MM.1S (cell line): ENCODE measurements around the gene APBB2.

ENCODE experiments used
- DNase-seq: peaks from one replicate; pipeline ENCODE4 v3.0.0-alpha.2; 2015
- H2AFZ ChIP-seq: fragments of 300-600 bp; sonication (generic); 2 replicates; pipeline ENCODE4 v1.6.0; 2016; ENCODE audit warnings: antibody characterized with exemption, low read length
- H3F3A ChIP-seq: fragments of 300-600 bp; sonication (generic); 2 replicates; pipeline ENCODE4 v1.6.1; 2016; ENCODE audit warnings: mild to moderate bottlenecking, antibody characterized with exemption, low read length, moderate library complexity, mixed read lengths; ENCODE audit not compliant: insufficient read depth
- H3K27ac ChIP-seq: fragments of 300-600 bp; sonication (generic); 2 replicates; pipeline ENCODE4 v1.5.1; 2016; ENCODE audit warnings: mild to moderate bottlenecking, low read length
- H3K27me3 ChIP-seq: fragments of 300-600 bp; sonication (generic); replicated peaks from 2 replicates; pipeline ENCODE4 v1.6.0; 2016; ENCODE audit warnings: low read length; ENCODE audit not compliant: insufficient read depth
- H3K36me3 ChIP-seq: fragments of 300-600 bp; sonication (generic); replicated peaks from 2 replicates; pipeline ENCODE4 v1.6.1; 2016; ENCODE audit warnings: mild to moderate bottlenecking, low read length, mixed read lengths; ENCODE audit not compliant: insufficient read depth
- H3K4me1 ChIP-seq: fragments of 300-600 bp; sonication (generic); 2 replicates; pipeline ENCODE4 v1.6.1; 2016; ENCODE audit warnings: low read length, mixed read lengths
- H3K4me2 ChIP-seq: fragments of 300-600 bp; sonication (generic); 2 replicates; pipeline ENCODE4 v1.6.0; 2016; ENCODE audit warnings: low read depth, low read length
- H3K4me3 ChIP-seq: fragments of 300-600 bp; sonication (generic); 2 replicates; pipeline ENCODE4 v1.5.1; 2016; ENCODE audit warnings: low read length, mixed read lengths
- H3K79me2 ChIP-seq: fragments of 300-600 bp; sonication (generic); 2 replicates; pipeline ENCODE4 v1.6.1; 2016; ENCODE audit warnings: mixed run types, low read length, mixed read lengths
- H3K9ac ChIP-seq: fragments of 300-600 bp; sonication (generic); 2 replicates; pipeline ENCODE4 v1.6.1; 2016; ENCODE audit warnings: low read length, mixed read lengths
- H3K9me2 ChIP-seq: fragments of 300-600 bp; sonication (generic); replicated peaks from 2 replicates; pipeline ENCODE4 v1.6.1; 2016; ENCODE audit warnings: mild to moderate bottlenecking, low read length, mixed read lengths; ENCODE audit not compliant: insufficient read depth
- H3K9me3 ChIP-seq: fragments of 300-600 bp; sonication (generic); replicated peaks from 2 replicates; pipeline ENCODE4 v1.6.1; 2016; ENCODE audit warnings: mild to moderate bottlenecking, low read length, mixed read lengths; ENCODE audit not compliant: insufficient read depth
- H4K20me1 ChIP-seq: fragments of 300-600 bp; sonication (generic); 2 replicates; pipeline ENCODE4 v1.6.1; 2016; ENCODE audit warnings: mild to moderate bottlenecking, low read length, moderate library complexity, mixed read lengths; ENCODE audit not compliant: insufficient read depth
- CTCF ChIP-seq: fragments of 300-600 bp; sonication (generic); IDR thresholded peaks from 2 replicates; pipeline ENCODE4 v1.5.1; 2016; ENCODE audit warnings: antibody characterized with exemption, low read length, mixed read lengths
- EZH2 ChIP-seq: fragments of 300-600 bp; sonication (generic); optimal IDR thresholded peaks from 2 replicates; pipeline ENCODE3; 2017; ENCODE audit warnings: low read depth, mild to moderate bottlenecking, antibody characterized with exemption, low read length, mixed read lengths
- EZH2phosphoT487 ChIP-seq: fragments of 300-600 bp; sonication (generic); IDR thresholded peaks from 2 replicates; pipeline ENCODE4 v1.6.1; 2018; ENCODE audit warnings: antibody characterized with exemption, low read length

Gene APBB2

DNA sequence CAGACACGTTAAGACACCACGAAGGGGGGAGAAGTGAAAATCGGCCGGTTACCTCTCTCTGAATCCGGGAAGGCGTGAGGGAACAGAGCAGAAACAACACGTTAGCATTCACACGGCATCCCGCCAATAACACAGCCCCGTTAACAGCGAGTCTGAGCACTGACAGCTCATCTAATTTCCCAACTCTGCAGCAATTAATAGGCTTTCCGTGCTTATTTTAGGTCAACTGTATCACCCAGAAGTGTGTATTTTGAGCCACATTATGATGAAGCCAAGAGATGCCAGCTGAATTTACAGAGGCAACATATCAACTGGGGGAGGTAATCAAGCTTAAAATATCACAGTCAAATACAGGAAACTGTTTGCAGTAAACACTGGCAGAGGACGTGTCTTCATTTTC is 372.0 kb downstream of the APBB2 start:
- TF ChIP-seq CTCF (no peak), EZH2 (no peak), EZH2phosphoT487 (no peak)
- H3K4me1 ChIP-seq: peaks cover 10% of the 10 kb centered on the region
- DNase-seq: no peak
- H3K4me2 ChIP-seq: no peak overlapping the region
- H4K20me1 ChIP-seq: no peaks in the 10 kb centered on the region
- no peaks in the 10 kb centered on the region for H3K9me2 ChIP-seq
- no peak overlapping the region for H3K9ac ChIP-seq
- H3K79me2 ChIP-seq: no peaks in the 10 kb centered on the region
- H3K9me3 ChIP-seq: no peaks in the 10 kb centered on the region
- no peak overlapping the region for H3K27ac ChIP-seq
- H3K4me3 ChIP-seq: no peak overlapping the region
- H3K27me3 ChIP-seq: no peaks in the 10 kb centered on the region
- H3K36me3 ChIP-seq: no peaks in the 10 kb centered on the region
- H3F3A ChIP-seq: peaks cover 20% of the 10 kb centered on the region
- no peak overlapping the region for H2AFZ ChIP-seq

DNA sequence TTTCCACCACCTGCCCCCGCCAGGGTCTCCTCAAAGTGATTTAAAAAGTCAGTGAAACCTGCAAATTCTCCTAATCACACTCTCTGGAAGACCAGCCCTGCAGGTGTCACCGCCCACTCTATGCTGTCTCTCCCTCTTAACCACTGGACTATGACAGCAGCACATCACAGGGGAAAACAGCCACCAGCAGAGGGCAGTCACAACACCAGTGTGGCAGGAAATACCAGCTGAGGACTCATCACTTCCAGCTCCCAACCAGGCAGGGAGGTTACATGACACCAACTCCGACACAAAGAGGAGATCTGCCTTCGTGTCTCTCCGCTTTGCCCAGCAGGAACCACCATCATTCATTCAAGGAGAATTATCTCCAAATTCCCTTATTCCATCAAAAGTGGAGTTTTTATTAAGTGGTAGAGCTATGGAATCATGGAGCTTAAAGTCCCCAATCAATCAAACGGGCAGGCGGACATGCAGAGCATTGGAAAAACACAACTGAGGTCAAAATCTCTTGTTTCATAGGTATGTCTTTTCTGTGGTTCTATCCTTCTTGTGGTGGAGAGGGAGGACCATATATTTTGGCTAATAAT is 373.3 kb downstream of the APBB2 start:
- Histone ChIP-seq H3K9me3 (no peaks in the 10 kb centered on the region), H3K9ac (peak overlapping the region; percentile 56), H4K20me1 (no peaks in the 10 kb centered on the region), H3K4me1 (peaks cover 10% of the 10 kb centered on the region), H3F3A (peaks cover 20% of the 10 kb centered on the region), H3K27me3 (no peaks in the 10 kb centered on the region), H3K4me3 (peak overlapping the region; percentile 52), H3K27ac (peak overlapping the region; percentile 78), H2AFZ (peak overlapping the region; percentile 53; the same call in 1 of the 2 replicates), H3K36me3 (no peaks in the 10 kb centered on the region), H3K79me2 (no peaks in the 10 kb centered on the region), H3K4me2 (peak overlapping the region; percentile 78), H3K9me2 (no peaks in the 10 kb centered on the region)
- TF ChIP-seq EZH2 (no peak), EZH2phosphoT487 (no peak), CTCF (peak; percentile 98)
- peak; percentile 90 for DNase-seq

DNA sequence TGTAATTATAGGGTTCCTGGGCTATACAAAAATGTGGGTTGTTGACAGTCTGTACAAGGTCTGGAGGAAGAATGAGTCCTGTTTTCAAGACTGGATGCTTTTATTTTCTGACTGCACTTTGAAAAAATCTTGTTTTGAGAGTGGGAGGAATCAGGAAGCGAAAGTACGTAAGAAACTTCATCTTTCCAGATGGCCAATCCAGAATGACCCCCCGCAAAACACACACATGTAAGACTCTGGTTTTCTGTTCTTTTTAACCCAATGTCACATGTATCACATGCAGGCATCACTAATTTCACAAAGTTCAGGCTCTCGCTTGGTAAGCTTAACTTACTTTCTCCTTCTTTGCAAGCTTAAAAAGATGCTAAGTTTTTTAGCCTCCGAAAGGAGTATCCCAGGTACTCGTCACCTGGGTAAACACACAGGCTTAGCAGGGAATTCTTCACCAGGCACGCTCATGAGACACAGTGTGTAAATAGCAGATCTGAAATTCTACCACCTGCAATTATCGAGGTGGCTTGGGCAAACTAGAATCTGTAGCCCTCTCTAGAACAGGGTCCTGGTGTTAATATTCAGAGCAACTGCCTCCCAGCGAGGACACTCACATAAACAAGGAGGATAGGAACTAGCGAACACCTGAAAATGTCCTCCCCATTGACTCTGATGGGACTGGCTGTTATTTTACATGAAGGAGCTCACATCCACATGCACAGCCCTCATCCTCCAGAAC is 373.9 kb downstream of the APBB2 start:
- H3K4me2 ChIP-seq: peak overlapping the region; percentile 78
- H3K4me1 ChIP-seq: peaks cover 10% of the 10 kb centered on the region
- H3K4me3 ChIP-seq: peak overlapping the region; percentile 52
- H4K20me1 ChIP-seq: no peaks in the 10 kb centered on the region
- H3K9ac ChIP-seq: peak overlapping the region; percentile 56
- peak; percentile 55 for DNase-seq
- no peak for TF ChIP-seq EZH2
- TF ChIP-seq EZH2phosphoT487: no peak
- TF ChIP-seq CTCF: no peak
- no peaks in the 10 kb centered on the region for H3K27me3 ChIP-seq
- H3K79me2 ChIP-seq: no peaks in the 10 kb centered on the region
- peaks cover 20% of the 10 kb centered on the region for H3F3A ChIP-seq
- H3K9me3 ChIP-seq: no peaks in the 10 kb centered on the region
- peak overlapping the region; percentile 53 for H2AFZ ChIP-seq
- H3K27ac ChIP-seq: peak overlapping the region; percentile 78
- H3K36me3 ChIP-seq: no peaks in the 10 kb centered on the region
- H3K9me2 ChIP-seq: no peaks in the 10 kb centered on the region
